Fibroblast of mammary gland (primary cell): ENCODE results near the gene SORCS2.

Source experiments
- DNase-seq: peaks from one replicate; pipeline ENCODE4 v3.0.0-alpha.2; 2010; ENCODE audit warnings: low read depth
- H3K4me3 ChIP-seq: 2 replicates; pipeline ENCODE4 v1.5.1; 2011; ENCODE audit warnings: low read depth, mild to moderate bottlenecking, low read length, moderate library complexity; ENCODE audit not compliant: control insufficient read depth
- CTCF ChIP-seq: conservative IDR thresholded peaks from 2 replicates; pipeline ENCODE4 v1.5.1; 2011; ENCODE audit warnings: low read depth, low read length, inconsistent platforms; ENCODE audit not compliant: control insufficient read depth, insufficient read depth

Gene SORCS2

GRCh38 chr4:7650606-7651385 lies 458.5 kb downstream of the SORCS2 start:
- no peak for TF ChIP-seq CTCF
- H3K4me3 ChIP-seq, result no peak overlapping the region
- peak; percentile 74 for DNase-seq

GRCh38 chr4:7651461-7651921 lies 459.2 kb downstream of the SORCS2 start:
- DNase-seq, result peak; percentile 48
- no peak overlapping the region for H3K4me3 ChIP-seq
- TF ChIP-seq CTCF, result no peak

GRCh38 chr4:7652006-7652405 lies 459.7 kb downstream of the SORCS2 start:
- no peak for DNase-seq
- TF ChIP-seq CTCF, result no peak
- H3K4me3 ChIP-seq, result no peak overlapping the region

- TF ChIP-seq CTCF, result no peak
- no peak for DNase-seq
These were observed 460.1 kb downstream of the SORCS2 start for GRCh38 chr4:7652451-7652881.

DNA sequence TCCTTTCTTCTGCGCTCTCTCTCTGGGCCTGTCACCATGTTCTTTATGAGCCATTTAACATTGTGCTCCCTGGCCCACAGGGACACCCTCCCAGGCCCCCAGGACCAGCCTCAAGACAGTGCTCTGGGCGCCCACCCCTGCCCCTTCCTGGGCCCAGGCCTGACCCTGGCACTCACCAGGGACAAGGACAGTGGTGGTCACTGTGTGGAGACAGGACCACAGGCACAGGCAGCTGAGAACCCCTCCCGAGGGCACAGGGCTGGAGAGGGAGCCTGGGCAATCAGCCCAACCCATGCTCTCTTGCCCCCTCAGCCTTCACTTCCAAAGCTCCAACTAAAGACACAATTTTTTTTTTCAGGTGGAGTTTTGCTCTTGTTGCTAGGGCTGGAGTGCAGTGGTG lies 460.6 kb downstream of the SORCS2 start:
- no peak for TF ChIP-seq CTCF
- H3K4me3 ChIP-seq, result no peak overlapping the region
- DNase-seq, result no peak

More at GRCh38 chr4:7652451-7652881, 460.1 kb downstream of the SORCS2 start:
- no peak overlapping the region for H3K4me3 ChIP-seq

GRCh38 chr4:7653510-7654369 lies 461.4 kb downstream of the SORCS2 start:
- TF ChIP-seq CTCF, result peak; percentile 50
- peak; percentile 59 for DNase-seq
- no peak overlapping the region for H3K4me3 ChIP-seq
